ENCODE measurements around the gene NEDD8.
A peak's percentile ranks its signal among the peaks of the same experiment; 100 is the strongest.

The NEDD8 gene

DNA sequence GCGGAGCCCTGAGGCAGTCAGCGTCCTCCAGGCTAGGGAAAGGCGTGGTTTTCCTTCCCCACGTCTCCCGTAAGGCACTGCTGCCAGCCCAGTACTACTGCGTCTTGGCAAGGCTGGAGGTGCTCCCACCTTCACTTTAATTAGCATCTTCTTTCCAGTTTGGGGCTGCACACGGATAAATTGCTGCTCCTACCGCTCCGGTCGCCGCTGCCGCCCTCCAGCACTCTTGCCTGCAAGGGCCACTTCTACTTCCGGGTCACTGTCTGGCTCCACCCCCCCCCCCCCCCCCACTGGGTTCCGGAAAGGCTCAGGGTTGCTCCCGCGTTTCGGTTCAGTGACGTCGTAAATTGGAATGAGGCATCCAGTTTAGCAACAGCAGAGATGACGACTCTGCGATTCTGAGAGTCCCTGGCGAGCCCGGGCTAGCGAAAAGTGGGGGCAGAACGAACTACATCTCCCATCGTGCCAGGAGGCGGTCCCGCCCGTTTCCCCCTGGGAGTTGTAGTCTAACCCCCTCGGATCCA lies at the start of gene NEDD8:
NEDD8 (minus strand) TSS at position 247 of the 524 bp plus-strand sequence; CDS start at position 147, 100 bp downstream.
- Histone ChIP-seq H3K4me3 (ENCODE audit: low read depth, low read length) (peak within 1 kb of the TSS; percentile 69), H3K4me1 (ENCODE audit: control insufficient read depth, insufficient read depth, low read length) (peaks cover 7% of the 10 kb centered on the region), H3K27ac (ENCODE audit: extremely low read depth, low read depth, low read length) (peak within 1 kb of the TSS; percentile 92), H3K9me3 (ENCODE audit: control insufficient read depth, insufficient read depth, low read depth, low read length) (no peaks in the 10 kb centered on the region), H3K36me3 (ENCODE audit: control insufficient read depth in 2 of 2, insufficient read depth in 1 of 2, low read length in 2 of 2) (peaks cover 17 to 49% of the 10 kb centered on the region in 2 experiments; a peak in 2 of 3 replicates)
- POLR2A ChIA-PET = interaction anchor here (1.8 kb wide), 1 partner anchor 10 kb away, joined by 10 read pairs; the partner anchor contains the start of gene TINF2
- CTCF ChIA-PET = interaction anchor here (1.6 kb wide), 1 partner anchor 142 kb away, joined by 3 read pairs; no protein-coding TSS in a partner anchor
- TF ChIP-seq ZEB2 (tag by site-specific recombination; IDR thresholded peaks at IDR 0.05) (peak; percentile 69), KLF1 (tag by site-specific recombination; IDR thresholded peaks at IDR 0.05) (no peak), ZBTB21 (tag by site-specific recombination; IDR thresholded peaks at IDR 0.05) (peak; percentile 97), SP2 (tag by site-specific recombination; IDR thresholded peaks at IDR 0.05) (peak; percentile 62), KLF10 (tag by site-specific recombination; IDR thresholded peaks at IDR 0.05) (0 out of 2 replicates have a peak, but pooled peaks have one; percentile 9), ZNF394 (tag by site-specific recombination; IDR thresholded peaks at IDR 0.05; ENCODE audit: borderline replicate concordance) (0 out of 2 replicates have a peak, but pooled peaks have one; percentile 16), ZNF23 (tag by site-specific recombination; IDR thresholded peaks at IDR 0.05; ENCODE audit: borderline replicate concordance) (no peak), ZSCAN16 (tag by site-specific recombination; IDR thresholded peaks at IDR 0.05) (no peak), ZNF629 (tag by site-specific recombination; IDR thresholded peaks at IDR 0.05) (peak; percentile 98), KLF8 (tag by site-specific recombination; IDR thresholded peaks at IDR 0.05) (peak; percentile 81; the same call in 1 of the 2 replicates), SP3 (tag by site-specific recombination; IDR thresholded peaks at IDR 0.05) (peak; percentile 95), GLIS2 (tag by site-specific recombination; IDR thresholded peaks at IDR 0.05) (peak; percentile 47), ZBTB17 (tag by site-specific recombination; IDR thresholded peaks at IDR 0.05) (peak; percentile 93), ZNF560 (tag by site-specific recombination; IDR thresholded peaks at IDR 0.05; ENCODE audit: borderline replicate concordance) (no peak), ZXDB (tag by site-specific recombination; IDR thresholded peaks at IDR 0.05) (peak; percentile 94), ZNF202 (tag by site-specific recombination; IDR thresholded peaks at IDR 0.05; ENCODE audit: borderline replicate concordance) (no peak), ZNF76 (tag by site-specific recombination; IDR thresholded peaks at IDR 0.05; ENCODE audit: borderline replicate concordance, low read depth) (peak; percentile 97)
- TF ChIP-seq, protein P1, sequence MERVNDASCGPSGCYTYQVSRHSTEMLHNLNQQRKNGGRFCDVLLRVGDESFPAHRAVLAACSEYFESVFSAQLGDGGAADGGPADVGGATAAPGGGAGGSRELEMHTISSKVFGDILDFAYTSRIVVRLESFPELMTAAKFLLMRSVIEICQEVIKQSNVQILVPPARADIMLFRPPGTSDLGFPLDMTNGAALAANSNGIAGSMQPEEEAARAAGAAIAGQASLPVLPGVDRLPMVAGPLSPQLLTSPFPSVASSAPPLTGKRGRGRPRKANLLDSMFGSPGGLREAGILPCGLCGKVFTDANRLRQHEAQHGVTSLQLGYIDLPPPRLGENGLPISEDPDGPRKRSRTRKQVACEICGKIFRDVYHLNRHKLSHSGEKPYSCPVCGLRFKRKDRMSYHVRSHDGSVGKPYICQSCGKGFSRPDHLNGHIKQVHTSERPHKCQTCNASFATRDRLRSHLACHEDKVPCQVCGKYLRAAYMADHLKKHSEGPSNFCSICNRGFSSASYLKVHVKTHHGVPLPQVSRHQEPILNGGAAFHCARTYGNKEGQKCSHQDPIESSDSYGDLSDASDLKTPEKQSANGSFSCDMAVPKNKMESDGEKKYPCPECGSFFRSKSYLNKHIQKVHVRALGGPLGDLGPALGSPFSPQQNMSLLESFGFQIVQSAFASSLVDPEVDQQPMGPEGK (tag by site-specific recombination; IDR thresholded peaks at IDR 0.05) = peak; percentile 53
- TF ChIP-seq, protein P2, sequence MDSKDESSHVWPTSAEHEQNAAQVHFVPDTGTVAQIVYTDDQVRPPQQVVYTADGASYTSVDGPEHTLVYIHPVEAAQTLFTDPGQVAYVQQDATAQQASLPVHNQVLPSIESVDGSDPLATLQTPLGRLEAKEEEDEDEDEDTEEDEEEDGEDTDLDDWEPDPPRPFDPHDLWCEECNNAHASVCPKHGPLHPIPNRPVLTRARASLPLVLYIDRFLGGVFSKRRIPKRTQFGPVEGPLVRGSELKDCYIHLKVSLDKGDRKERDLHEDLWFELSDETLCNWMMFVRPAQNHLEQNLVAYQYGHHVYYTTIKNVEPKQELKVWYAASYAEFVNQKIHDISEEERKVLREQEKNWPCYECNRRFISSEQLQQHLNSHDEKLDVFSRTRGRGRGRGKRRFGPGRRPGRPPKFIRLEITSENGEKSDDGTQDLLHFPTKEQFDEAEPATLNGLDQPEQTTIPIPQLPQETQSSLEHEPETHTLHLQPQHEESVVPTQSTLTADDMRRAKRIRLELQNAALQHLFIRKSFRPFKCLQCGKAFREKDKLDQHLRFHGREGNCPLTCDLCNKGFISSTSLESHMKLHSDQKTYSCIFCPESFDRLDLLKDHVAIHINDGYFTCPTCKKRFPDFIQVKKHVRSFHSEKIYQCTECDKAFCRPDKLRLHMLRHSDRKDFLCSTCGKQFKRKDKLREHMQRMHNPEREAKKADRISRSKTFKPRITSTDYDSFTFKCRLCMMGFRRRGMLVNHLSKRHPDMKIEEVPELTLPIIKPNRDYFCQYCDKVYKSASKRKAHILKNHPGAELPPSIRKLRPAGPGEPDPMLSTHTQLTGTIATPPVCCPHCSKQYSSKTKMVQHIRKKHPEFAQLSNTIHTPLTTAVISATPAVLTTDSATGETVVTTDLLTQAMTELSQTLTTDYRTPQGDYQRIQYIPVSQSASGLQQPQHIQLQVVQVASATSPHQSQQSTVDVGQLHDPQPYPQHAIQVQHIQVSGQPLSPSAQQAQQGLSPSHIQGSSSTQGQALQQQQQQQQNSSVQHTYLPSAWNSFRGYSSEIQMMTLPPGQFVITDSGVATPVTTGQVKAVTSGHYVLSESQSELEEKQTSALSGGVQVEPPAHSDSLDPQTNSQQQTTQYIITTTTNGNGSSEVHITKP (tag by site-specific recombination; IDR thresholded peaks at IDR 0.05) = 0 out of 2 replicates have a peak, but pooled peaks have one; percentile 8
- TF ChIP-seq, protein P3, sequence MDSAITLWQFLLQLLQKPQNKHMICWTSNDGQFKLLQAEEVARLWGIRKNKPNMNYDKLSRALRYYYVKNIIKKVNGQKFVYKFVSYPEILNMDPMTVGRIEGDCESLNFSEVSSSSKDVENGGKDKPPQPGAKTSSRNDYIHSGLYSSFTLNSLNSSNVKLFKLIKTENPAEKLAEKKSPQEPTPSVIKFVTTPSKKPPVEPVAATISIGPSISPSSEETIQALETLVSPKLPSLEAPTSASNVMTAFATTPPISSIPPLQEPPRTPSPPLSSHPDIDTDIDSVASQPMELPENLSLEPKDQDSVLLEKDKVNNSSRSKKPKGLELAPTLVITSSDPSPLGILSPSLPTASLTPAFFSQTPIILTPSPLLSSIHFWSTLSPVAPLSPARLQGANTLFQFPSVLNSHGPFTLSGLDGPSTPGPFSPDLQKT (IDR thresholded peaks at IDR 0.05; ENCODE audit: borderline replicate concordance, low read depth, low read length) = 0 out of 2 replicates have a peak, but pooled peaks have one; percentile 36
- TF ChIP-seq, protein P4, sequence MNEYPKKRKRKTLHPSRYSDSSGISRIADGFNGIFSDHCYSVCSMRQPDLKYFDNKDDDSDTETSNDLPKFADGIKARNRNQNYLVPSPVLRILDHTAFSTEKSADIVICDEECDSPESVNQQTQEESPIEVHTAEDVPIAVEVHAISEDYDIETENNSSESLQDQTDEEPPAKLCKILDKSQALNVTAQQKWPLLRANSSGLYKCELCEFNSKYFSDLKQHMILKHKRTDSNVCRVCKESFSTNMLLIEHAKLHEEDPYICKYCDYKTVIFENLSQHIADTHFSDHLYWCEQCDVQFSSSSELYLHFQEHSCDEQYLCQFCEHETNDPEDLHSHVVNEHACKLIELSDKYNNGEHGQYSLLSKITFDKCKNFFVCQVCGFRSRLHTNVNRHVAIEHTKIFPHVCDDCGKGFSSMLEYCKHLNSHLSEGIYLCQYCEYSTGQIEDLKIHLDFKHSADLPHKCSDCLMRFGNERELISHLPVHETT (tag by site-specific recombination; IDR thresholded peaks at IDR 0.05) = peak; percentile 69; the same call in 1 of the 2 replicates
- TF ChIP-seq, protein P5, sequence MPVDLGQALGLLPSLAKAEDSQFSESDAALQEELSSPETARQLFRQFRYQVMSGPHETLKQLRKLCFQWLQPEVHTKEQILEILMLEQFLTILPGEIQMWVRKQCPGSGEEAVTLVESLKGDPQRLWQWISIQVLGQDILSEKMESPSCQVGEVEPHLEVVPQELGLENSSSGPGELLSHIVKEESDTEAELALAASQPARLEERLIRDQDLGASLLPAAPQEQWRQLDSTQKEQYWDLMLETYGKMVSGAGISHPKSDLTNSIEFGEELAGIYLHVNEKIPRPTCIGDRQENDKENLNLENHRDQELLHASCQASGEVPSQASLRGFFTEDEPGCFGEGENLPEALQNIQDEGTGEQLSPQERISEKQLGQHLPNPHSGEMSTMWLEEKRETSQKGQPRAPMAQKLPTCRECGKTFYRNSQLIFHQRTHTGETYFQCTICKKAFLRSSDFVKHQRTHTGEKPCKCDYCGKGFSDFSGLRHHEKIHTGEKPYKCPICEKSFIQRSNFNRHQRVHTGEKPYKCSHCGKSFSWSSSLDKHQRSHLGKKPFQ (tag by site-specific recombination; IDR thresholded peaks at IDR 0.05) = no peak

All from HEK293 (cell line).